SK-N-SH (cell line): Measurements from ENCODE around the gene ARIH2. TPM values are rescaled to one million over a fixed set of nuclear protein-coding genes. Genes with fewer than 3 reads are reported as not detected.

Source experiments
- CTCF ChIA-PET: fragments of 300-600, 350-600 bp; formaldehyde crosslinking; extraction: SDS; loops from one replicate; lab custom pipeline; 2021; lab: Yijun Ruan, JAX
- POLR2A ChIA-PET: fragments of 350-600 bp; sonication (Branson Sonifier 250); formaldehyde crosslinking; extraction: SDS; loops from one replicate; lab custom pipeline; 2020; ENCODE audit warnings: antibody characterized with exemption, inconsistent platforms; lab: Yijun Ruan, JAX
- DNase-seq: peaks from one replicate; pipeline ENCODE4 v3.0.0; 2012
- H2AFZ ChIP-seq: fragments of 200-600 bp; sonication (generic); 2 replicates; pipeline ENCODE4 v1.8.1; 2016; ENCODE audit warnings: antibody characterized with exemption, mild to moderate bottlenecking, low read depth
- H3F3A ChIP-seq: fragments of 200-600 bp; sonication (generic); replicated peaks from 2 replicates; pipeline ENCODE3; 2016; ENCODE audit warnings: antibody characterized with exemption, mild to moderate bottlenecking; ENCODE audit not compliant: insufficient read depth
- H3K27ac ChIP-seq, 2 experiments: fragments of 200-500 bp in 1 of 2; fragments of 200-600 bp in 1 of 2; sonication (Bioruptor generic) in 1 of 2; sonication (generic), shearing (Covaris generic) in 1 of 2; 2 replicates each; pipeline versions ENCODE4 v1.5.1 to v1.6.1; 2014 to 2016; ENCODE audit warnings: low read depth in 2 of 2, inconsistent platforms in 1 of 2, low read length in 1 of 2, mild to moderate bottlenecking in 1 of 2, mixed read lengths in 1 of 2
- H3K27me3 ChIP-seq: fragments of 200-600 bp; sonication (generic), shearing (Covaris generic); 2 replicates; pipeline ENCODE4 v1.6.1; 2016; ENCODE audit warnings: mixed run types; ENCODE audit not compliant: insufficient read depth
- H3K36me3 ChIP-seq, 2 experiments: fragments of 200-500 bp in 1 of 2; fragments of 200-600 bp in 1 of 2; sonication (Bioruptor generic) in 1 of 2; sonication (generic) in 1 of 2; replicated peaks in 1 of 2; 2 replicates each; pipeline versions ENCODE3 to v1.5.1; 2014 to 2016; ENCODE audit warnings: low read length in 1 of 2, mild to moderate bottlenecking in 1 of 2; ENCODE audit not compliant: insufficient read depth in 2 of 2, control insufficient read depth in 1 of 2
- H3K4me1 ChIP-seq, 2 experiments: fragments of 200-500 bp in 1 of 2; fragments of 200-600 bp in 1 of 2; sonication (Bioruptor generic) in 1 of 2; sonication (generic), shearing (Covaris generic) in 1 of 2; 2 replicates each; pipeline versions ENCODE4 v1.5.1 to v1.6.1; 2014 to 2016; ENCODE audit warnings: low read depth in 1 of 2, low read length in 1 of 2, mixed run types in 1 of 2; ENCODE audit not compliant: insufficient read depth in 2 of 2, control insufficient read depth in 1 of 2
- H3K4me2 ChIP-seq: fragments of 200-600 bp; sonication (generic), shearing (Covaris generic); 2 replicates; pipeline ENCODE4 v1.6.1; 2017; ENCODE audit warnings: mixed run types
- H3K4me3 ChIP-seq, 2 experiments: fragments of 200-500 bp in 1 of 2; fragments of 200-600 bp in 1 of 2; sonication (Bioruptor generic) in 1 of 2; sonication (generic), shearing (Covaris generic) in 1 of 2; 2 replicates each; pipeline versions ENCODE4 v1.5.1 to v1.8.1; 2014 to 2016; ENCODE audit warnings: low read depth in 2 of 2, inconsistent platforms in 1 of 2, low read length in 1 of 2, mild to moderate bottlenecking in 1 of 2, mixed read lengths in 1 of 2, moderate library complexity in 1 of 2
- H3K79me2 ChIP-seq: fragments of 200-600 bp; sonication (generic); 2 replicates; pipeline ENCODE4 v1.8.1; 2017; ENCODE audit warnings: mild to moderate bottlenecking; ENCODE audit not compliant: insufficient read depth
- H3K9ac ChIP-seq: fragments of 200-600 bp; sonication (generic); 2 replicates; pipeline ENCODE4 v1.6.1; 2017; ENCODE audit warnings: mixed run types
- H3K9me2 ChIP-seq: fragments of 200-600 bp; sonication (generic); 2 replicates; pipeline ENCODE4 v1.6.1; 2017; ENCODE audit warnings: mixed run types
- H3K9me3 ChIP-seq: fragments of 200-600 bp; sonication (generic); 2 replicates; pipeline ENCODE4 v1.6.1; 2017; ENCODE audit warnings: mixed run types, mild to moderate bottlenecking, moderate library complexity
- H4K20me1 ChIP-seq: fragments of 200-600 bp; sonication (generic); 2 replicates; pipeline ENCODE4 v1.6.1; 2017; ENCODE audit warnings: mild to moderate bottlenecking, mixed run types; ENCODE audit not compliant: insufficient read depth
- CHD2 ChIP-seq: fragments of 150-350 bp; IDR thresholded peaks from 2 replicates; pipeline ENCODE4 v1.6.1; 2018; ENCODE audit warnings: low read length; ENCODE audit not compliant: partially characterized antibody
- EZH2phosphoT487 ChIP-seq: fragments of 200-600 bp; sonication (generic); IDR thresholded peaks from 2 replicates; pipeline ENCODE4 v1.6.1; 2017; ENCODE audit warnings: low read depth, mixed run types, mild to moderate bottlenecking, antibody characterized with exemption, moderate library complexity, borderline replicate concordance
- JUND ChIP-seq: IDR thresholded peaks from 2 replicates; pipeline ENCODE4 v1.4.0; 2012
- NFIC ChIP-seq: IDR thresholded peaks from 2 replicates; pipeline ENCODE4 v1.4.0; 2012; ENCODE audit warnings: borderline replicate concordance
- POLR2AphosphoS5 ChIP-seq: IDR thresholded peaks from 2 replicates; pipeline ENCODE4 v1.6.1; 2012; ENCODE audit warnings: low read depth, low read length
- RCOR1 ChIP-seq: fragments of 150-350 bp; IDR thresholded peaks from 2 replicates; pipeline ENCODE4 v1.6.1; 2017; ENCODE audit warnings: antibody characterized with exemption, low read length
- RFX5 ChIP-seq: IDR thresholded peaks from 2 replicates; pipeline ENCODE4 v1.6.1; 2012; ENCODE audit warnings: mild to moderate bottlenecking, improper control_type of control experiment, low read length
- SMC3 ChIP-seq: IDR thresholded peaks from 2 replicates; pipeline ENCODE4 v1.6.1; 2012; ENCODE audit warnings: low read depth, low read length, improper control_type of control experiment
- USF1 ChIP-seq: IDR thresholded peaks from 2 replicates; pipeline ENCODE4 v1.4.0; 2012; ENCODE audit warnings: low read depth, borderline replicate concordance
- ZBTB33 ChIP-seq: IDR thresholded peaks from 2 replicates; pipeline ENCODE4 v1.4.0; 2012; ENCODE audit warnings: low read depth, borderline replicate concordance
- WGBS: methylation state at CpG from one replicate; pipeline ENCODE4 v1.1.6; 2017; ENCODE audit warnings: low lambda C conversion rate; 5-methylcytosine and 5-hydroxymethylcytosine counted together
- polyA plus RNA-seq, 3 experiments: library from polyadenylated mRNA; depleted of rRNA; stranded (reverse); fragments of >200 nt; gene quantifications; 2 replicates each; pipeline ENCODE4 v1.2.3, GENCODE V29; 2012

The ARIH2 gene
- polyA plus RNA-seq, 1 of the 3 experiments (the other 2 are of a cell fraction), result 69.7 TPM

GRCh38 chr3:49026536-49026935 is 107.9 kb downstream of the ARIH2 start (continued):
- TF ChIP-seq EZH2phosphoT487 (no peak), RFX5 (no peak), POLR2AphosphoS5 (no peak), NFIC (no peak)
- TF ChIP-seq, all 33 proteins: peak for 0

DNA sequence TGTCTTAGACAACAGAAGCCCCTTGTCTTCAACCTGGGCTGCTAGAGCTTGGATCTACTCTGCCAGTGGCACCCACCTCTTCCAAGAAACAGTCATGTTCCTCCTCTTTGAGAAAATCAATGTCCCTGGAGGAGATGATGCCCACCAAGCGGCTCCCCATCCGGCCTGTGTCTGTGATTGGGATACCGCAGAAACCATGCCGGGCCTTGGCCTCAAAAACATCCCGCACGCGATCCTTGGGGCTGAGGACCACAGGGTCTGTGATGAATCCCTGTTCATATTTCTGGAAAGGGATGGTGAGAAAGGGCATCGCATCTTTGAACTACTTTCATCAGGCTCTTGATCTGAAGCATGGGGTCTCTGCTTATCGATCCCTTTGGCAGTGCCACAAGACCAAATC is 109.0 kb downstream of the ARIH2 start:
- ChIA-PET CTCF (interaction anchor here (3.6 kb wide), 1 partner anchor 21 kb away, joined by 14 read pairs; the partner anchor contains the start of gene WDR6), POLR2A (interaction anchor here (0.6 to 2.3 kb wide), 4 partner anchors 7 to 16 kb away, joined by 3 to 18 read pairs (median 3); partner anchors contain the start of gene DALRD3)
- Histone ChIP-seq H2AFZ (no peak overlapping the region), H3K36me3 (peaks cover 66 to 69% of the 10 kb centered on the region in 2 experiments), H4K20me1 (no peaks in the 10 kb centered on the region), H3K27me3 (no peaks in the 10 kb centered on the region), H3K27ac (0 out of 4 replicates have a peak overlapping the region, but pooled peaks of 1 of the 2 experiments have one; percentile 9), H3K4me2 (peak overlapping the region; percentile 97), H3K9me2 (no peaks in the 10 kb centered on the region), H3F3A (peaks cover 57% of the 10 kb centered on the region), H3K9me3 (no peaks in the 10 kb centered on the region), H3K79me2 (peaks cover 62% of the 10 kb centered on the region)
- DNase-seq, result no peak
- peak; percentile 8 for TF ChIP-seq CHD2
- TF ChIP-seq USF1, result no peak
- 0 out of 2 replicates have a peak, but pooled peaks have one; percentile 12 for TF ChIP-seq JUND
- TF ChIP-seq, all 33 proteins: peak for 2
- peak overlapping the region in 1 of 2 experiments; percentile 87; a peak in 1 of 4 replicates for H3K4me3 ChIP-seq
- peaks cover 10 to 37% of the 10 kb centered on the region in 2 experiments; a peak in 3 of 4 replicates for H3K4me1 ChIP-seq
- 100% methylated on average over 5 of the region's 9 CpGs for WGBS
- H3K9ac ChIP-seq, result no peak overlapping the region

- H3K4me1 ChIP-seq, result peaks cover 10 to 32% of the 10 kb centered on the region in 2 experiments; a peak in 3 of 4 replicates
- H3K9me2 ChIP-seq, result no peaks in the 10 kb centered on the region
- H3K27ac ChIP-seq, result peak overlapping the region in 1 of 2 experiments; percentile 82; a peak in 2 of 4 replicates
- H3K79me2 ChIP-seq, result peaks cover 56% of the 10 kb centered on the region
- H4K20me1 ChIP-seq, result no peaks in the 10 kb centered on the region
- H2AFZ ChIP-seq, result no peak overlapping the region
- DNase-seq, result peak; percentile 4
- H3K4me3 ChIP-seq, result peak overlapping the region; percentile 83 to 87
- TF ChIP-seq RCOR1, result no peak
- TF ChIP-seq EZH2phosphoT487, result no peak
- no peak for TF ChIP-seq SMC3
- 0 out of 2 replicates have a peak, but pooled peaks have one; percentile 7 for TF ChIP-seq JUND
- TF ChIP-seq ZBTB33, result no peak
- H3K9ac ChIP-seq, result peak overlapping the region; percentile 82
- H3F3A ChIP-seq, result peaks cover 58% of the 10 kb centered on the region
- WGBS, result 75% methylated on average over 4 of the region's 4 CpGs
- CTCF ChIA-PET, result interaction anchor here (1.1 to 1.5 kb wide), 5 partner anchors 9 to 40 kb away, joined by 3 to 8 read pairs (median 5); partner anchors contain the start of gene WDR6
- no peaks in the 10 kb centered on the region for H3K27me3 ChIP-seq
- POLR2A ChIA-PET, result interaction anchor here (1.8 to 2.3 kb wide), 3 partner anchors 8 to 65 kb away, joined by 14 to 18 read pairs (median 16); partner anchors contain the start of genes QRICH1 and WDR6
- peaks cover 69% of the 10 kb centered on the region in 2 experiments for H3K36me3 ChIP-seq
- no peaks in the 10 kb centered on the region for H3K9me3 ChIP-seq
- H3K4me2 ChIP-seq, result peak overlapping the region; percentile 97
Measured at GRCh38 chr3:49028298-49028672, 109.6 kb downstream of the ARIH2 start.
